ENCODE measurements around the gene SLC6A3. TPM values are rescaled to one million over a fixed set of nuclear protein-coding genes. Genes with fewer than 3 reads are reported as not detected.

Gene SLC6A3
- total and polyA plus RNA-seq, 2 of the 13 experiments (the other 11 are each of a cell fraction or from before 2014, with no cell fraction given): 0.01 TPM; not detected in 1

- ATAC-seq: no peak
- no peak for DNase-seq (ENCODE audit: low spot score)
- no peak for TF ChIP-seq ZNF331 (CRISPR knock-in tag; IDR thresholded peaks at IDR 0.05)
- no peak for TF ChIP-seq ZNF543 (CRISPR knock-in tag; IDR thresholded peaks at IDR 0.05)
- peak; percentile 97 for TF ChIP-seq ZNF263 (CRISPR knock-in tag; IDR thresholded peaks at IDR 0.05)
- peak; percentile 15 for TF ChIP-seq RBM22 (optimal IDR thresholded peaks at IDR 0.05; ENCODE audit: low read length)
- TF ChIP-seq ZNF446 (CRISPR knock-in tag; IDR thresholded peaks at IDR 0.05): no peak
- 0 out of 2 replicates have a peak, but pooled peaks have one; percentile 20 for TF ChIP-seq ZNF788 (CRISPR knock-in tag; IDR thresholded peaks at IDR 0.05; ENCODE audit: borderline replicate concordance)
- TF ChIP-seq, protein P1, sequence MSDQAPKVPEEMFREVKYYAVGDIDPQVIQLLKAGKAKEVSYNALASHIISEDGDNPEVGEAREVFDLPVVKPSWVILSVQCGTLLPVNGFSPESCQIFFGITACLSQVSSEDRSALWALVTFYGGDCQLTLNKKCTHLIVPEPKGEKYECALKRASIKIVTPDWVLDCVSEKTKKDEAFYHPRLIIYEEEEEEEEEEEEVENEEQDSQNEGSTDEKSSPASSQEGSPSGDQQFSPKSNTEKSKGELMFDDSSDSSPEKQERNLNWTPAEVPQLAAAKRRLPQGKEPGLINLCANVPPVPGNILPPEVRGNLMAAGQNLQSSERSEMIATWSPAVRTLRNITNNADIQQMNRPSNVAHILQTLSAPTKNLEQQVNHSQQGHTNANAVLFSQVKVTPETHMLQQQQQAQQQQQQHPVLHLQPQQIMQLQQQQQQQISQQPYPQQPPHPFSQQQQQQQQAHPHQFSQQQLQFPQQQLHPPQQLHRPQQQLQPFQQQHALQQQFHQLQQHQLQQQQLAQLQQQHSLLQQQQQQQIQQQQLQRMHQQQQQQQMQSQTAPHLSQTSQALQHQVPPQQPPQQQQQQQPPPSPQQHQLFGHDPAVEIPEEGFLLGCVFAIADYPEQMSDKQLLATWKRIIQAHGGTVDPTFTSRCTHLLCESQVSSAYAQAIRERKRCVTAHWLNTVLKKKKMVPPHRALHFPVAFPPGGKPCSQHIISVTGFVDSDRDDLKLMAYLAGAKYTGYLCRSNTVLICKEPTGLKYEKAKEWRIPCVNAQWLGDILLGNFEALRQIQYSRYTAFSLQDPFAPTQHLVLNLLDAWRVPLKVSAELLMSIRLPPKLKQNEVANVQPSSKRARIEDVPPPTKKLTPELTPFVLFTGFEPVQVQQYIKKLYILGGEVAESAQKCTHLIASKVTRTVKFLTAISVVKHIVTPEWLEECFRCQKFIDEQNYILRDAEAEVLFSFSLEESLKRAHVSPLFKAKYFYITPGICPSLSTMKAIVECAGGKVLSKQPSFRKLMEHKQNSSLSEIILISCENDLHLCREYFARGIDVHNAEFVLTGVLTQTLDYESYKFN (CRISPR knock-in tag; conservative IDR thresholded peaks at IDR 0.05): no peak
- TF ChIP-seq ZBTB3 (CRISPR knock-in tag; IDR thresholded peaks at IDR 0.05; ENCODE audit: borderline replicate concordance, low read depth): no peak
- Histone ChIP-seq H3K79me2 (ENCODE audit: insufficient read depth, low read length) (no peaks in the 10 kb centered on the region), H2AFZ (ENCODE audit: low read length) (no peak overlapping the region), H3K9me3 (ENCODE audit: low read length) (no peaks in the 10 kb centered on the region), H3K27ac (ENCODE audit: extremely low read length, insufficient read depth, low read length) (no peak overlapping the region), H3K4me2 (ENCODE audit: low read depth, low read length) (no peak overlapping the region), H3K4me1 (ENCODE audit: insufficient read depth, low read length) (peaks cover 29% of the 10 kb centered on the region), H3K27me3 (ENCODE audit: control insufficient read depth in 1 of 2, insufficient read depth in 2 of 2, low read length in 2 of 2) (no peaks in the 10 kb centered on the region), H4K20me1 (ENCODE audit: insufficient read depth, low read length) (peaks cover 8% of the 10 kb centered on the region; the same call in 1 of the 2 replicates), H3K9ac (ENCODE audit: insufficient read depth, low read depth, low read length) (no peak overlapping the region), H3K4me3 (replicated peaks in 1 of 3; ENCODE audit: insufficient read depth in 1 of 3, low read depth in 2 of 3, low read length in 3 of 3) (no peak overlapping the region), H3K36me3 (replicated peaks in 1 of 2; ENCODE audit: control insufficient read depth in 1 of 2, insufficient read depth in 2 of 2, low read length in 2 of 2) (peaks cover 20 to 56% of the 10 kb centered on the region in 2 experiments)
- WGBS (ENCODE audit: low lambda C conversion rate): over 99% methylated on average over 21 of the region's 23 CpGs
- FAIRE-seq: no peak
- CTCF ChIA-PET (ENCODE audit: low intra/inter-chr PET ratio, low total read pairs): no interaction called here
- intact Hi-C loops (cut with micrococcal nuclease; ENCODE audit: unreplicated experiment): no loop called here
- in situ Hi-C loops (cut with HindIII; ENCODE audit: extremely low pct_ligation_motif_present, low pct_unique_long_range_greater_than_20kb): no loop called here
- no TSS peak for BruUV-seq (replicated peaks)
- POLR2A ChIA-PET: no interaction called here
These were observed 27.9 kb upstream of the SLC6A3 start for GRCh38 chr5:1472964-1473628.
